ENCODE data around the gene TNP1. TPM values are rescaled to one million over a fixed set of nuclear protein-coding genes. Genes with fewer than 3 reads are reported as not detected.

TNP1 gene
- total and polyA plus RNA-seq, 2 donors = not detected

Other genes starting within 250 kb of the TNP1 start
- gene IGFBP2, start 226.6 kb downstream of the TNP1 start, total RNA-seq = 136 TPM
- 162 TPM for gene IGFBP2, start 226.6 kb downstream of the TNP1 start, polyA plus RNA-seq
- gene IGFBP5, start 164.5 kb downstream of the TNP1 start, total RNA-seq = 159 TPM
- 516 TPM for gene IGFBP5, start 164.5 kb downstream of the TNP1 start, polyA plus RNA-seq

Measured in urinary bladder (tissue), 2 donors.